Endodermal cell (in vitro differentiated cells): Measurements from ENCODE around the gene GOLGA6B. TPM values are rescaled to one million over a fixed set of nuclear protein-coding genes. Genes with fewer than 3 reads are reported as not detected.
A peak's percentile ranks its signal among the peaks of the same experiment; 100 is the strongest.
"Not testable (repeated sequence)": the region's sequence is repeated elsewhere in the genome, so short reads cannot be mapped to it uniquely, and the experiment has no call there.

ENCODE experiments used
- DNase-seq: peaks from one replicate; pipeline ENCODE4 v3.0.0-alpha.2; 2017
- H3K27ac ChIP-seq: 2 replicates; pipeline ENCODE4 v1.5.1; 2013; ENCODE audit warnings: mild to moderate bottlenecking, low read depth, low read length, moderate library complexity
- H3K27me3 ChIP-seq: 2 replicates; pipeline ENCODE4 v1.6.1; 2013; ENCODE audit warnings: mild to moderate bottlenecking, low read length, moderate library complexity; ENCODE audit not compliant: insufficient read depth, control insufficient read depth, poor library complexity, severe bottlenecking
- H3K36me3 ChIP-seq: 2 replicates; pipeline ENCODE4 v1.7.0; 2013; ENCODE audit warnings: mild to moderate bottlenecking, low read length, moderate library complexity; ENCODE audit not compliant: control insufficient read depth, insufficient read depth
- H3K4me1 ChIP-seq: one replicate; pipeline ENCODE4 v1.7.0; 2013; ENCODE audit warnings: low read length; ENCODE audit not compliant: control insufficient read depth, insufficient read depth
- H3K4me3 ChIP-seq: 2 replicates; pipeline ENCODE4 v1.5.1; 2013; ENCODE audit warnings: mild to moderate bottlenecking, low read length, moderate library complexity
- H3K9ac ChIP-seq: 2 replicates; pipeline ENCODE4 v1.6.1; 2013; ENCODE audit warnings: mild to moderate bottlenecking, low read length, moderate library complexity; ENCODE audit not compliant: poor library complexity, severe bottlenecking; ENCODE audit errors: extremely low read depth
- H3K9me3 ChIP-seq: 2 replicates; pipeline ENCODE4 v1.6.1; 2013; ENCODE audit warnings: mild to moderate bottlenecking, low read length, moderate library complexity; ENCODE audit not compliant: control insufficient read depth
- H3K27ac Mint-ChIP-seq: 2 replicates; pipeline ENCODE4 v1.8.0; 2020; ENCODE audit warnings: mixed read lengths
- H3K27me3 Mint-ChIP-seq: 2 replicates; pipeline ENCODE4 v1.8.0; 2021; ENCODE audit warnings: mild to moderate bottlenecking, mixed read lengths; ENCODE audit not compliant: insufficient read depth
- H3K36me3 Mint-ChIP-seq: 2 replicates; pipeline ENCODE4 v1.8.0; 2020; ENCODE audit warnings: low read depth, mixed read lengths
- H3K4me1 Mint-ChIP-seq: 2 replicates; pipeline ENCODE4 v1.8.0; 2020; ENCODE audit warnings: mixed read lengths
- H3K4me3 Mint-ChIP-seq: 2 replicates; pipeline ENCODE4 v1.8.0; 2020; ENCODE audit warnings: mild to moderate bottlenecking, moderate library complexity, mixed read lengths
- H3K9me3 Mint-ChIP-seq: 2 replicates; pipeline ENCODE4 v1.8.0; 2020; ENCODE audit warnings: mild to moderate bottlenecking, mixed read lengths
- WGBS, 2 experiments: methylation state at CpG; one replicate each; pipeline versions ENCODE4 v1.1.5 to v1.1.7; 2013; ENCODE audit warnings: missing lambda C conversion rate in 2 of 2, mixed read lengths in 1 of 2; ENCODE audit not compliant: insufficient coverage in 1 of 2, insufficient read length in 1 of 2; 5-methylcytosine and 5-hydroxymethylcytosine counted together
- long read RNA-seq, 4 experiments: library from polyadenylated mRNA in 2 of 4; library from RNA in 1 of 4; library from capped mRNA in 1 of 4; stranded (forward) in 3 of 4; unstranded in 1 of 4; transcript quantifications; one replicate each; pipeline ENCODE4 v2.0.0, GENCODE V29; 2020 to 2021; ENCODE audit warnings: inconsistent platforms in 1 of 4
- polyA plus RNA-seq, 2 experiments: library from polyadenylated mRNA; stranded (reverse); fragments of 50-300 nt; gene quantifications; one replicate each; pipeline ENCODE4 v1.2.3, GENCODE V29; 2013
- total RNA-seq, 2 donors: library from RNA; stranded (reverse); fragmentation: NEBNext Ultra II Directional in 1 of 2; extraction: Animal tissue kit (Norgen Biotek cat#: 25700) in 1 of 2; gene quantifications; 2 replicates in 1 of 2; 3 replicates in 1 of 2; pipeline ENCODE4 v1.2.1, GENCODE V29; 2021
- TF ChIP-seq, protein P1 (sequence below): fragments of 200-600 bp; sonication (generic); conservative IDR thresholded peaks from 2 replicates; pipeline ENCODE4 v1.5.0; 2021; ENCODE audit warnings: antibody characterized with exemption, mild to moderate bottlenecking

GOLGA6B gene, protein sequence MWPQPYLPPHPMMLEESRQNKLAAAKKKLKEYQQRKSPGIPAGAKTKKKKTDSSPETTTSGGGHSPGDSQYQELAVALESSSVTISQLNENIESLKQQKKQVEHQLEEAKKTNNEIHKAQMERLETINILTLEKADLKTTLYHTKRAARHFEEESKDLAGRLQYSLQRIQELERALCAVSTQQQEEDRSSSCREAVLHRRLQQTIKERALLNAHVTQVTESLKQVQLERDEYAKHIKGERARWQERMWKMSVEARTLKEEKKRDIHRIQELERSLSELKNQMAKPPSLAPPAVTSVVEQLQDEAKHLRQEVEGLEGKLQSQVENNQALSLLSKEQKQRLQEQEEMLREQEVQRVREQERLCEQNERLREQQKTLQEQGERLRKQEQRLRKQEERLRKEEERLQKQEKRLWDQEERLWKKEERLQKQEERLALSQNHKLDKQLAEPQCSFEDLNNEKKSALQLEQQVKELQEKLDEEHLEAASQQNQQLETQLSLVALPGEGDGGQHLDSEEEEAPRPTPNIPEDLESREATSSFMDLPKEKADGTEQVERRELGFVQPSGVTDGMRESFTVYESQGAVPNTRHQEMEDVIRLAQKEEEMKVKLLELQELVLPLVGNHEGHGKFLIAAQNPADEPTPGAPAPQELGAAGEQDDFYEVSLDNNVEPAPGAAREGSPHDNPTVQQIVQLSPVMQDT
- not detected for total RNA-seq
- not detected for polyA plus RNA-seq (2013, experiment 1 of 2)
- polyA plus RNA-seq (2013, experiment 2 of 2), result not detected
- long read RNA-seq, experiment 1, result 0 reads
- long read RNA-seq, experiment 2, partial matches to known transcripts, result 1 of 1 reads
- long read RNA-seq, experiment 2, other reads (novel, unspliced or antisense), result 0 of 1 reads
- long read RNA-seq, experiment 3, result 0 reads
- long read RNA-seq, experiment 4, result 0 reads

DNA sequence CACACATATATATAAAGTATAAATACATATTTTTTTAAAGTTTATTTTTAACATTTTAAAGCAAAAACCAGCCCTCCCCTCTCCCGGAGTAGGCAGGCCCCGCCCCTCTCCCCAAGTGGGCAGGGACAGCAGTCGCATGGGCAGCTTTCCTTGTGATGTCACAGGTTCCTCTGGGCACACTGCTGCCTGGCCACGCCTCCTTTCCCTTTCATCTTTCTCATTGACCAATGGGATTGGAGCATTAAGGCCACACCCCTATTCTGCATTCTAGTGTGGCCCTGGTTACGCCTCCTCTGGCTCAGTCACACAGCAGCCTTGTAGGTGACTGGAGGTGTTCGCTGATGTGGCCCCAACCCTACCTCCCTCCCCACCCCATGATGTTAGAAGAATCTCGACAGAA lies at the start of gene GOLGA6B:
GOLGA6B (plus strand) TSS at position 301 of the 400 bp plus-strand sequence; CDS start at position 342, 41 bp downstream.
- H3K27me3 Mint-ChIP-seq, H3K4me1 ChIP-seq, H3K27me3 ChIP-seq, H3K9me3 ChIP-seq, H3K9ac ChIP-seq, H3K36me3 ChIP-seq, H3K27ac ChIP-seq, DNase-seq, H3K36me3 Mint-ChIP-seq, H3K27ac Mint-ChIP-seq, H3K4me3 ChIP-seq, H3K9me3 Mint-ChIP-seq, H3K4me3 Mint-ChIP-seq, H3K4me1 Mint-ChIP-seq: not testable (repeated sequence)
- no CpG with 5 or more reads among the region's 7 CpGs for WGBS, 2 experiments

DNA sequence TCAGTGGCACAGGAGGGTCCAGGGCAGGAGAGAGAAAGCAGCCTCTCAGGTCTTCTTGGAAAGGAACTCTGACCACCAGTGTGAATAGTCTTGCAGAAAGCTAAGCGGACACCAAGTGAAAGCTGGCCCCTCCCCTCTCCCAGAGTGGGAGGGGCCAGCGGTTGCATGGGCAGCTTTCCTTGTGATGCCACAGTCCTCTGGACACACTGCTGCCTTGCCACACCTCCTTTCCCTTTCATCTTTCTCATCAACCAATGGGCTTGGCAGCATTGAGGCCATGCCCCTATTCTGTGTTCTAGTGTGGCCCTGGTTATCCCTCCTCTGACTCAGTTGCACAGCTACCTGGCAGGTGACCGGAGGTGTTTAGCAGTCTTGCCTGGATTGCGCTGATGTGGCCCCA lies 49.7 kb upstream of the GOLGA6B start:
- Mint-ChIP-seq H3K27me3 (peaks cover 6% of the 10 kb centered on the region), H3K9me3 (no peaks in the 10 kb centered on the region), H3K27ac (no peak overlapping the region), H3K4me1 (peaks cover 14% of the 10 kb centered on the region), H3K36me3 (no peaks in the 10 kb centered on the region), H3K4me3 (no peak overlapping the region)
- WGBS, 2 experiments, result 71 to 90% methylated on average over 2 to 4 of the region's 4 CpGs
- DNase-seq, result peak; percentile 87
- no peaks in the 10 kb centered on the region for H3K9me3 ChIP-seq
- H3K36me3 ChIP-seq, result no peaks in the 10 kb centered on the region
- TF ChIP-seq, protein P1, sequence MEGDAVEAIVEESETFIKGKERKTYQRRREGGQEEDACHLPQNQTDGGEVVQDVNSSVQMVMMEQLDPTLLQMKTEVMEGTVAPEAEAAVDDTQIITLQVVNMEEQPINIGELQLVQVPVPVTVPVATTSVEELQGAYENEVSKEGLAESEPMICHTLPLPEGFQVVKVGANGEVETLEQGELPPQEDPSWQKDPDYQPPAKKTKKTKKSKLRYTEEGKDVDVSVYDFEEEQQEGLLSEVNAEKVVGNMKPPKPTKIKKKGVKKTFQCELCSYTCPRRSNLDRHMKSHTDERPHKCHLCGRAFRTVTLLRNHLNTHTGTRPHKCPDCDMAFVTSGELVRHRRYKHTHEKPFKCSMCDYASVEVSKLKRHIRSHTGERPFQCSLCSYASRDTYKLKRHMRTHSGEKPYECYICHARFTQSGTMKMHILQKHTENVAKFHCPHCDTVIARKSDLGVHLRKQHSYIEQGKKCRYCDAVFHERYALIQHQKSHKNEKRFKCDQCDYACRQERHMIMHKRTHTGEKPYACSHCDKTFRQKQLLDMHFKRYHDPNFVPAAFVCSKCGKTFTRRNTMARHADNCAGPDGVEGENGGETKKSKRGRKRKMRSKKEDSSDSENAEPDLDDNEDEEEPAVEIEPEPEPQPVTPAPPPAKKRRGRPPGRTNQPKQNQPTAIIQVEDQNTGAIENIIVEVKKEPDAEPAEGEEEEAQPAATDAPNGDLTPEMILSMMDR, result no peak
- no peak overlapping the region for H3K27ac ChIP-seq
- H3K27me3 ChIP-seq, result no peaks in the 10 kb centered on the region
- H3K4me3 ChIP-seq, result no peak overlapping the region
- no peaks in the 10 kb centered on the region for H3K4me1 ChIP-seq
- no peak overlapping the region for H3K9ac ChIP-seq

DNA sequence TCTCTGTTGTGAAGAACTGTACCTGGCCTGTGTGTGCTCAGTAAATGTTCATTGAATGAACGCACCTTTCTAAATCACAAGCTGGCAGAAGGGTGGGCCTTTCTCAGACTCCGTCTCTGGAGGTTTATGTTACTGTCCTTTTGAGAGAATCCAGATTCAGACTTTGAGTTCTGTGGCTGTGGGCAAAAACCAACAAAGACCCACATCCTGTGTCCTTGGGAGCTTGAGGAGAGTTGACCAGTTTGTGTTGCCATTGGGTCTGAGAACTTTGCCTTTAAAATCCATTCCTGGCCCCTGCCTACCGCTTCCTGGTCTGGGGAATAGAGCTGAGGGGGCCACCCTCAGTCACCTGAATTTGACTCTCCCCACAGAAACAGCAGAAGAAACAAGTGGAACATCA lies 46.4 kb upstream of the GOLGA6B start:
- DNase-seq, H3K9ac ChIP-seq, H3K27me3 Mint-ChIP-seq, H3K9me3 ChIP-seq, H3K27ac ChIP-seq, H3K4me1 ChIP-seq, H3K4me3 ChIP-seq, H3K9me3 Mint-ChIP-seq, H3K4me3 Mint-ChIP-seq, H3K36me3 Mint-ChIP-seq, H3K27ac Mint-ChIP-seq, H3K27me3 ChIP-seq, H3K36me3 ChIP-seq: not testable (repeated sequence)
- H3K4me1 Mint-ChIP-seq, result peaks cover 14% of the 10 kb centered on the region
- 90 to 100% methylated on average over 3 of the region's 3 CpGs for WGBS, 2 experiments

- Histone ChIP-seq H3K4me1 (no peaks in the 10 kb centered on the region), H3K36me3 (no peaks in the 10 kb centered on the region), H3K9ac (no peak overlapping the region), H3K27me3 (no peaks in the 10 kb centered on the region), H3K27ac (no peak overlapping the region), H3K9me3 (no peaks in the 10 kb centered on the region), H3K4me3 (no peak overlapping the region)
- peaks cover 6% of the 10 kb centered on the region for H3K27me3 Mint-ChIP-seq
- peaks cover 14% of the 10 kb centered on the region for H3K4me1 Mint-ChIP-seq
- no peak overlapping the region for H3K27ac Mint-ChIP-seq
- WGBS, 2 experiments, result 84 to 93% methylated on average over 7 to 8 of the region's 8 CpGs
- no peaks in the 10 kb centered on the region for H3K36me3 Mint-ChIP-seq
- TF ChIP-seq, protein P1, result no peak
- DNase-seq, result no peak
- H3K9me3 Mint-ChIP-seq, result no peaks in the 10 kb centered on the region
- H3K4me3 Mint-ChIP-seq, result no peak overlapping the region
These were observed 44.6 kb upstream of the GOLGA6B start for GRCh38 chr15:72609862-72610261.

GRCh38 chr15:72612324-72612723 lies 42.2 kb upstream of the GOLGA6B start:
- not testable (repeated sequence) for H3K27me3 Mint-ChIP-seq, H3K27me3 ChIP-seq, H3K9me3 ChIP-seq, H3K36me3 ChIP-seq, H3K9me3 Mint-ChIP-seq, H3K9ac ChIP-seq, H3K4me3 ChIP-seq, H3K4me1 ChIP-seq, H3K36me3 Mint-ChIP-seq, H3K27ac ChIP-seq, H3K27ac Mint-ChIP-seq, H3K4me3 Mint-ChIP-seq
- WGBS, 2 experiments, result 92 to 100% methylated on average over 1 to 3 of the region's 3 CpGs
- DNase-seq, result peak; percentile 24
- peaks cover 16% of the 10 kb centered on the region for H3K4me1 Mint-ChIP-seq
